Stimulated activated CD8-positive, alpha-beta memory T cell treated with anti-CD3 and anti-CD28 coated beads, Interleukin-15, amount 100 ng/mL, for 1 hour (primary cell): ENCODE results near the gene OR14A16.

Experiments used
- DNase-seq: peaks from one replicate; pipeline ENCODE4 v3.0.0-alpha.2; 2020; ENCODE audit warnings: low read depth

OR14A16 gene

GRCh38 chr1:247824023-247824422 lies at the start of gene OR14A16:
OR14A16 (minus strand) TSS chr1:247824119; CDS start chr1:247815729, 8,390 bp downstream.
- no peak for DNase-seq

DNA sequence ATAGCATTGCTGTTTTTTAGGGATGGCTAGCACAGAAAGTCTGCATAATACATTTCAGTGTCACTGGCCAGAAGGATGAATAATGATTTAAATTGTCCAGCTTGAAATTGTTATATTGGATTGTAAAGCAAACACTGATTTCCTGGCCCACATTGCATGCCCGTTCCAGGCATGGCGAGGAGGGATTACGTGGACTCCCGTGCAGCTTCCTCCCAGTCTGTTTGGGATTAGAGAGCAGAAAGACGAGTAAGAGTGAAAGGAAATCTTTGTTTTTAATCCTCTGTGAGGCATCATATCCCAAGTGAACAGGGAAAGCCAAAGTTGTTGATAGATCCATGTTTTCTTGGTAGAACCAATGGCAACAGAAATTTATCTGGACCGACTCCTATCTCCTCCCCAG lies 41.5 kb upstream of the OR14A16 start:
- no peak for DNase-seq

- no peak for DNase-seq
Observed at GRCh38 chr1:247864644-247865043, 40.7 kb upstream of the OR14A16 start.

GRCh38 chr1:247862756-247863155 lies 38.8 kb upstream of the OR14A16 start:
- no peak for DNase-seq

- no peak for DNase-seq
Observed at GRCh38 chr1:247857985-247858619, 34.2 kb upstream of the OR14A16 start.

DNA sequence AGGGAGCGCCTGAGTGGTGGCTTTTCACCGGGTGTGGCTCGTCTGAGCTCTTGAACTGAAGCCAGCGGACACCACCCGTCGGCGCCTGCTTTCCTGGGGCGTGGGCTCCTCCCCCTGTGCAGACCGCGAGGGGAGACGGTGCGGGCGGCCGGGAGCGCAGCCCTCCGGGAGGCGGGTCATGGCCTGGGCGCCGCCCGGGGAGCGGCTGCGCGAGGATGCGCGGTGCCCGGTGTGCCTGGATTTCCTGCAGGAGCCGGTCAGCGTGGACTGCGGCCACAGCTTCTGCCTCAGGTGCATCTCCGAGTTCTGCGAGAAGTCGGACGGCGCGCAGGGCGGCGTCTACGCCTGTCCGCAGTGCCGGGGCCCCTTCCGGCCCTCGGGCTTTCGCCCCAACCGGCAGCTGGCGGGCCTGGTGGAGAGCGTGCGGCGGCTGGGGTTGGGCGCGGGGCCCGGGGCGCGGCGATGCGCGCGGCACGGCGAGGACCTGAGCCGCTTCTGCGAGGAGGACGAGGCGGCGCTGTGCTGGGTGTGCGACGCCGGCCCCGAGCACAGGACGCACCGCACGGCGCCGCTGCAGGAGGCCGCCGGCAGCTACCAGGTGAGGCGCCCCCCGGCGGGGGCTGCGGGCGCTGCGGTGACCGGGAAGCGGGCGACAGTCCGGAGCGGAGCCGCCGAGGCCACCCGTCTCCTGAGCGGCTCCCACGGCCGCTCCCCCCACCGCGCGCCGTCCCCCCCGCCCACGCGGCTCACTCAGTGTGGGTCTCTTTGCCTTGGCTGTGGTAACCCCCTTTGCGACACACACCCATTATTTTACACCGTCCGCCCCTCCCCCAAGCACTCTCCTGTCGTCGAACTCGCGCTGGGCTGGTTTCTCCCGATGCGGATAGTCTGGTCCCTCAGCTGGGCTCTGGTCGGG lies 33.4 kb upstream of the OR14A16 start, which contains the start of gene TRIM58:
TSS of gene TRIM58 (plus strand) at position 119 of the 916 bp plus-strand sequence. CDS start at position 179, 60 bp downstream.
- no peak for DNase-seq

DNA sequence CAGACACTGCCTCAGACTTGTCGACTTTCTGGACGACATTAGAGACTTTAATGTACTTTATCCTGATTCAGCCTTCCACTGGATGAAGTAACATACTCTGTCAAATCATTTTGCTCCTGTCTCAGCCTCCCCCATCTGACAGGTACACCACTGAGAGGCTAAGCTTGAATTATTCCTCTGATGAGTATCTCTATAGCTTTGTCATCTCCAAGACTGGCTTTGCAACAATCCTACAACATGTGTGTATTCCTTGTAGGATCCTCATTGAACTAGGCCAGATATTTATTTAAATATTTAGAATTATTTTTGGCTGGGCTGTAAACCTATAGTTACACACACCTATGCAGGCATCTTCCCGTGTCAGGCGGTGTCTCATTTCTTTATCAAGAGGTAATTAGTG lies 32.0 kb upstream of the OR14A16 start:
- DNase-seq, result no peak

DNA sequence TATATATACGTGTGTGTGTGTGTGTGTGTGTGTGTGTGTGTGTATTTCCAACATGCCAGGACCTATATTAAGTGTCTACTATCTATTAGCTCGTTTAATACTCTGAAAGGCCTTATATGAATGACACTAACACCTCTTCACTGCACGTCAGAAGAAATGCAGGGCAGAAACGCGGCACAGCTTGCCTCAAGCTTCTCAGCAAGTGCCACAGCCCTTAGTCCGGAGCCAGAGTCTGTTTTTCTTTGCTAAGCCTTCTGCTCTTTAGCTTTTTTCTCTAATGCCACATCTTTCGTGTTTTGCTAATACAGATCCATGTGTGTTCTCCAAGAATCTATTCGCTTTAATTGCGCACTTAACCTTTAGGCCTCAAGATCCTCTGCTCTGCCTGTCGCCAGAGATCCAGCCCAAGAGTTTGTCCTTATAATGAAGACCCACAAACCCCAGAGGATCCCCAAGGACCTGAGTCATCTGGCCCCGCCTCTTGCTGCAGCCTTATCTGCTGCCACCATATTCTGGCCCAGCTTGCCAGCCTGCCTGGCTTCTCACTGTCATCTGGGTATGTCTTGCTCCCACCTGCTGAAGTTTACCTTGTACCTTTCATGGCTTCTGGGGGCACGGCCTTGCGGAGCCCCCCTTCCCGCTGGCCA lies 31.1 kb upstream of the OR14A16 start:
- DNase-seq, result no peak

- no peak for DNase-seq
Observed at GRCh38 chr1:247849616-247850015, 25.7 kb upstream of the OR14A16 start.

DNA sequence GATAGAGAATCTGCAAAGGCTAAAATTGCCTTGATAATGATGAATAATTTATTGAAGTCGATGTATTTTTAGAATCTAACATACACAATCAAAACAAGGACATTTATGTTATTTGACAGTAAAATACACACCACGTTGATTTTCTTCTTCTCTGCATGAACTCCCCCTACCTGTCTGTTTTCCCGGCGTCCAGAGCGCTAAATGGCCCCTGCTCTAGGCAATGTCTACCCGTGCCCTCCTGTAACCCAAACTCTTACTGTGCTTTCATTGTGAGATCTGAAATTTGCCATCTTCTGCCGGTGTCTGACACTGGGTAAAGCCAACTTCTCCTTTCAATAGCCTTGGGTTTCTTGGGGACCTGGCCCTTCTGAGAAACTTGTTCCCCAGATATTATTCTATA lies 24.4 kb upstream of the OR14A16 start:
- no peak for DNase-seq

- no peak for DNase-seq
Observed at GRCh38 chr1:247845693-247846017, 21.7 kb upstream of the OR14A16 start.

DNA sequence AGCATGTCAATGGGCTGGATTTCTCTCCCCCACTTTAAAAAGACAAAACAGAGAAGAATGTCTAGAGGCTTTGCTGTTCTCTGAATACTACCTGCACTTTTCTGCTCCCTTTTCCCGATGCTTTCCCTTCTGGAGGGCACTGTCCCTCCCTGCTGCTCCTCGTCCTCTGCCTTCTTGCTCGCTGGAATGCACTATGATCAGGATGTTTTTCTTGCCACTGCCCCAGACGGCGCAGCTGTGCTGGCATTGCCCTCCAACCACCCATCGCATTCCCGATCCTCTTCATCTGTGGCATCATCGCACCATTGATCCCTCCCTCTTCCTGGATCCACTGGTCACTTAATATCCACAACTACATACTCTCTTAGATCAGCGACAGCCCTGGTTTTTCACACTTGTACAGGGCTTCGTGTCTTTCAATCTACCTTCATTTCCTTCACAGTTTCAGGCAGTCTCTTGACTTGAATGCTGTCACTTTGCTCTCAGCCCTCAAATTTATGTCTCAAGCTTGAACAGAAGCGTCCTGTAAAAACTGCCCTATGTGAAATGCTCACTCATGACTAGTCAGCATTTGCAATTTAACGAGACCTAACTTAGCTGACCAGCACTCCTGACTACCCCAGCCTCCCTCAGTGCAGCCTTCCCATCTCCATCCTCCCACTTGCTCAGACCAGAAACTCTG lies 21.2 kb upstream of the OR14A16 start:
- no peak for DNase-seq

DNA sequence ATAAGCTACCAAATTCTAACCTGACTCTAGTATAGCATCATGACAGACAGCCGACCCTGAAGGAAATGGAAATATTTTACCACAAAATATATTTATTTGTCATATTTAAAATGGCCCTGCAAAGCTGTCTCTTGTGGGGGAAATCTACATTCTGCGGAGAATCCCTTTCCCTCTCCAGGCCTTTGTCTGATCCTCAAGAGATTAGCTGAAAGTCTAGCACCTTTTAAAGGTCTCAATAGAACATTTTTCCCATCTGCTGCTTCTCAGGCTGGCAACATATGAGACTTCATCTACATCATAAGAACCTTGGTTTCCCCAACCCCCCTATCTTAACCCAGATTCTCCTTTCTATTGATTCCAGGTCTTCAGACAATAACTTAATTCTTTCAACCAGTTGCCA lies 19.5 kb upstream of the OR14A16 start:
- no peak for DNase-seq

- no peak for DNase-seq
Observed at GRCh38 chr1:247841796-247842195, 17.9 kb upstream of the OR14A16 start, which contains the start of gene OR11L1. OR11L1 (minus strand) TSS chr1:247841896; CDS start chr1:247841896, 0 bp downstream.

- DNase-seq, result no peak
Observed at GRCh38 chr1:247840818-247841217, 16.9 kb upstream of the OR14A16 start.

GRCh38 chr1:247833601-247834000 lies 9.7 kb upstream of the OR14A16 start:
- no peak for DNase-seq

DNA sequence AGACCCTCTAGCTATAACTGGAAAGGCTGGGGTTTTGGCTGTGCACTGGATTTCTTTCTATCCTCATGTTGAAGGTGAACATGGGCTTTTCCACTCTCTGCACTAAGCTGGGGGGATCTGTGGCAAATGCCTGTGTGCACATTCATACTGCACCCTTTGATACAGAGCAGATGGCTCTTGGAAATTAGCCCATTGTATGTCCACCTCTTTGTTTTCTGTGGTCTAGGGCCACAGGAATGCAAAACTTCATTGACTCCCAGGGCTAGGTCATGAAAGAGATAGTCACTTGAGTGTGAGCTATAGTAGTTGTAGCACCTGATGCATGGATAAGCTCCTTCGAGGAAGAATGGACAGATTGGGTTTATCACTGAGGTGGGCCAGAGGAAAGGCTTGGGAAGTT lies 5.7 kb upstream of the OR14A16 start:
- DNase-seq, result no peak

DNA sequence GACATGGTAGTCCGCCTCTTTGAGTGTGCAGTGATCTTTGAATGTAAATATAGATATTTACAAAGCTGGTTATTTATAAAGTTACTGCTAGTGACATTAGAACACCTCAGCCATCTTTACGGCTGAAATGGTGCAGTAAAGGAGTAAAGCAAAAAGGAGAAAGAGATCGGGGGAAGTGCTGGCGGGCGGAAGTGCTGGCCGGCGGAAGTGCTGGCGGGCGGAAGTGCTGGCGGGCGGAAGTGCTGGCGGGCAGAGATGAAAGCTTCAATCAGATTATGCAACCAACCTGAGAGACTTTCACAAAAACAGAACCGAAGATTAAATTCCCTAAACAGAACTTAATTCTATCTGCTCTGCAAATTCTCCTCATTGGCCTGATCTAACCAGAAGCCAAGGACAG lies 1.4 kb upstream of the OR14A16 start:
- DNase-seq, result no peak

GRCh38 chr1:247822060-247822459 lies 1.9 kb downstream of the OR14A16 start:
- DNase-seq, result no peak

GRCh38 chr1:247812637-247813036 lies 11.3 kb downstream of the OR14A16 start:
- no peak for DNase-seq

- DNase-seq, result no peak
Observed at GRCh38 chr1:247797518-247797917, 26.4 kb downstream of the OR14A16 start.

GRCh38 chr1:247769603-247770002 lies 54.3 kb downstream of the OR14A16 start:
- no peak for DNase-seq
